Fibroblast of lung (primary cell): ENCODE data around the gene SLIT3. TPM values are rescaled to one million over a fixed set of nuclear protein-coding genes. Genes with fewer than 3 reads are reported as not detected.

Experiments used
- DNase-seq, 2 donors: peaks; one replicate each; pipeline versions ENCODE4 v3.0.0 to v3.0.0-alpha.2; 2010; ENCODE audit warnings: low read depth in 2 of 2
- H2AFZ ChIP-seq: 2 replicates; pipeline ENCODE4 v1.5.1; 2012; ENCODE audit warnings: low read length, control low read depth, inconsistent platforms
- H3K27ac ChIP-seq: 2 replicates; pipeline ENCODE4 v1.5.1; 2011; ENCODE audit warnings: low read length, control low read depth; ENCODE audit not compliant: insufficient read depth
- H3K27me3 ChIP-seq: 2 replicates; pipeline ENCODE4 v1.5.1; 2011; ENCODE audit warnings: mild to moderate bottlenecking, low read length; ENCODE audit not compliant: control insufficient read depth, insufficient read depth
- H3K36me3 ChIP-seq: 2 replicates; pipeline ENCODE4 v1.5.1; 2011; ENCODE audit warnings: low read length; ENCODE audit not compliant: control insufficient read depth, insufficient read depth
- H3K4me1 ChIP-seq: 2 replicates; pipeline ENCODE4 v1.5.1; 2011; ENCODE audit warnings: low read length; ENCODE audit not compliant: control insufficient read depth, insufficient read depth; ENCODE audit errors: extremely low read depth
- H3K4me2 ChIP-seq: 2 replicates; pipeline ENCODE4 v1.5.1; 2011; ENCODE audit warnings: low read length, control low read depth; ENCODE audit not compliant: insufficient read depth; ENCODE audit errors: extremely low read depth
- H3K4me3 ChIP-seq, 4 experiments: fragments of 200-600 bp in 1 of 4; sonication (generic) in 1 of 4; replicated peaks in 1 of 4; 2 replicates each; pipeline ENCODE4 v1.5.1; 2011 to 2016; ENCODE audit warnings: low read length in 4 of 4, low read depth in 3 of 4, mild to moderate bottlenecking in 3 of 4, control low read depth in 2 of 4, inconsistent platforms in 1 of 4, mixed read lengths in 1 of 4; ENCODE audit not compliant: insufficient read depth in 1 of 4; ENCODE audit errors: control extremely low read depth in 1 of 4
- H3K79me2 ChIP-seq: 2 replicates; pipeline ENCODE4 v1.5.1; 2012; ENCODE audit warnings: mild to moderate bottlenecking, low read length, inconsistent platforms; ENCODE audit not compliant: control insufficient read depth, insufficient read depth
- H3K9ac ChIP-seq: 2 replicates; pipeline ENCODE4 v1.5.1; 2011; ENCODE audit warnings: mild to moderate bottlenecking, low read length, control low read depth; ENCODE audit not compliant: insufficient read depth
- H3K9me3 ChIP-seq: 2 replicates; pipeline ENCODE4 v1.5.1; 2012; ENCODE audit warnings: low read depth, low read length; ENCODE audit not compliant: control insufficient read depth, insufficient read depth
- H4K20me1 ChIP-seq: 2 replicates; pipeline ENCODE4 v1.5.1; 2011; ENCODE audit warnings: low read length; ENCODE audit not compliant: control insufficient read depth, insufficient read depth; ENCODE audit errors: extremely low read depth
- EZH2 ChIP-seq: IDR thresholded peaks from 2 replicates; pipeline ENCODE4 v1.5.1; 2012; ENCODE audit warnings: low read length, control low read depth, mild to moderate bottlenecking; ENCODE audit errors: missing control alignments
- polyA plus RNA-seq, 2 donors: library from polyadenylated mRNA; depleted of rRNA in 1 of 2; stranded (reverse) in 1 of 2; unstranded in 1 of 2; fragments of >200 nt; gene quantifications; 2 replicates each; pipeline ENCODE4 v1.2.1, GENCODE V29; 2011 to 2012; ENCODE audit warnings: missing spikeins in 1 of 2
- total RNA-seq: library from RNA; depleted of rRNA; stranded (reverse); fragments of >200 nt; gene quantifications from 2 replicates; pipeline ENCODE4 v1.2.1, GENCODE V29; 2014
- TF ChIP-seq, protein P1 (sequence below), 2 donors: IDR thresholded peaks in 1 of 2; conservative IDR thresholded peaks in 1 of 2; 1 replicate in 1 of 2; 2 replicates in 1 of 2; pipeline ENCODE4 v1.5.1; 2011 to 2012; ENCODE audit warnings: low read length in 2 of 2, control low read depth in 1 of 2, inconsistent platforms in 1 of 2, low read depth in 1 of 2, mild to moderate bottlenecking in 1 of 2

The SLIT3 gene
- total and polyA plus RNA-seq, 2 donors (not counting 1 experiment from before 2014, with no cell fraction given) = 1.6 to 4.6 TPM

GRCh38 chr5:168770036-168770498, 530.9 kb downstream of the SLIT3 start:
- Histone ChIP-seq H3K36me3 (no peaks in the 10 kb centered on the region), H3K4me2 (no peak overlapping the region), H3K79me2 (no peaks in the 10 kb centered on the region), H3K9me3 (no peaks in the 10 kb centered on the region), H3K4me1 (no peaks in the 10 kb centered on the region), H2AFZ (no peak overlapping the region), H3K27ac (no peak overlapping the region), H3K27me3 (no peaks in the 10 kb centered on the region), H3K9ac (no peak overlapping the region), H3K4me3 (no peak overlapping the region), H4K20me1 (no peaks in the 10 kb centered on the region)
- no peak for TF ChIP-seq EZH2
- TF ChIP-seq, protein P1, sequence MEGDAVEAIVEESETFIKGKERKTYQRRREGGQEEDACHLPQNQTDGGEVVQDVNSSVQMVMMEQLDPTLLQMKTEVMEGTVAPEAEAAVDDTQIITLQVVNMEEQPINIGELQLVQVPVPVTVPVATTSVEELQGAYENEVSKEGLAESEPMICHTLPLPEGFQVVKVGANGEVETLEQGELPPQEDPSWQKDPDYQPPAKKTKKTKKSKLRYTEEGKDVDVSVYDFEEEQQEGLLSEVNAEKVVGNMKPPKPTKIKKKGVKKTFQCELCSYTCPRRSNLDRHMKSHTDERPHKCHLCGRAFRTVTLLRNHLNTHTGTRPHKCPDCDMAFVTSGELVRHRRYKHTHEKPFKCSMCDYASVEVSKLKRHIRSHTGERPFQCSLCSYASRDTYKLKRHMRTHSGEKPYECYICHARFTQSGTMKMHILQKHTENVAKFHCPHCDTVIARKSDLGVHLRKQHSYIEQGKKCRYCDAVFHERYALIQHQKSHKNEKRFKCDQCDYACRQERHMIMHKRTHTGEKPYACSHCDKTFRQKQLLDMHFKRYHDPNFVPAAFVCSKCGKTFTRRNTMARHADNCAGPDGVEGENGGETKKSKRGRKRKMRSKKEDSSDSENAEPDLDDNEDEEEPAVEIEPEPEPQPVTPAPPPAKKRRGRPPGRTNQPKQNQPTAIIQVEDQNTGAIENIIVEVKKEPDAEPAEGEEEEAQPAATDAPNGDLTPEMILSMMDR (conservative IDR thresholded peaks at IDR 0.05 in 1 of 2, IDR thresholded peaks at IDR 0.05 in 1 of 2; ENCODE audit: low read depth in 1 of 2, low read length in 2 of 2) = no peak
- no peak for DNase-seq

GRCh38 chr5:168768172-168768571, 532.8 kb downstream of the SLIT3 start:
- H3K36me3 ChIP-seq = no peaks in the 10 kb centered on the region

DNA sequence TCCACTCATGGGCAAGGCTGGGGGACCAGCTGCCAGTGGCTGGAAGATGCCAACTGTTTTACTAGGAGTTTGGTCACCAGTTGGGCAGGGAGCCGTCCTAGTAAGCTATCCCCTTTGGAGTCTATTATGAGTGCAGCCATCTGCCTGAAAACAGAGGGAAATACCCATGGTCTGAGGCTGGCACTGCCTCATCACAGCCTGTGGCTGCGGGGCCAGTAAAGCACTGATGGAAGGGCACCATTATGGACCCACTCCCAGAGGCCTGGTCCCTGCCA, 534.6 kb downstream of the SLIT3 start:
- H3K9ac ChIP-seq = no peak overlapping the region
- no peak for DNase-seq
- H3K4me1 ChIP-seq = no peaks in the 10 kb centered on the region
- H3K27ac ChIP-seq = no peak overlapping the region
- H3K36me3 ChIP-seq = no peaks in the 10 kb centered on the region
- H3K79me2 ChIP-seq = no peaks in the 10 kb centered on the region
- H3K4me2 ChIP-seq = no peak overlapping the region
- H3K27me3 ChIP-seq = no peaks in the 10 kb centered on the region
- H2AFZ ChIP-seq = no peak overlapping the region
- no peaks in the 10 kb centered on the region for H3K9me3 ChIP-seq
- TF ChIP-seq EZH2 = no peak
- TF ChIP-seq, protein P1 (conservative IDR thresholded peaks at IDR 0.05 in 1 of 2, IDR thresholded peaks at IDR 0.05 in 1 of 2; ENCODE audit: low read depth in 1 of 2, low read length in 2 of 2) = no peak
- H3K4me3 ChIP-seq = no peak overlapping the region
- H4K20me1 ChIP-seq = no peaks in the 10 kb centered on the region

More at GRCh38 chr5:168768172-168768571, 532.8 kb downstream of the SLIT3 start:
- no peaks in the 10 kb centered on the region for H3K27me3 ChIP-seq
- no peak overlapping the region for H3K4me2 ChIP-seq
- H3K9me3 ChIP-seq = no peaks in the 10 kb centered on the region
- no peaks in the 10 kb centered on the region for H3K4me1 ChIP-seq
- H3K9ac ChIP-seq = no peak overlapping the region
- H4K20me1 ChIP-seq = no peaks in the 10 kb centered on the region
- TF ChIP-seq, protein P1 (conservative IDR thresholded peaks at IDR 0.05 in 1 of 2, IDR thresholded peaks at IDR 0.05 in 1 of 2; ENCODE audit: low read depth in 1 of 2, low read length in 2 of 2) = no peak
- H2AFZ ChIP-seq = no peak overlapping the region
- no peak overlapping the region for H3K27ac ChIP-seq
- DNase-seq = no peak
- no peaks in the 10 kb centered on the region for H3K79me2 ChIP-seq
- no peak overlapping the region for H3K4me3 ChIP-seq
